Heart left ventricle (tissue), 16 donors: ENCODE results near the gene LUZP2. TPM values are rescaled to one million over a fixed set of nuclear protein-coding genes. Genes with fewer than 3 reads are reported as not detected.

Experiments
- ATAC-seq, 4 donors: fragments of 200-7000 bp; cut with Tn5 transposase; one replicate each; pipeline ENCODE4 v1.9.1; 2020 to 2022; ENCODE audit warnings: moderate library complexity in 4 of 4, mild to moderate bottlenecking in 3 of 4, moderate number of reproducible peaks in 1 of 4
- DNase-seq, 5 donors: peaks; one replicate each; pipeline ENCODE4 v3.0.0-alpha.2; 2020
- H3K27ac ChIP-seq, 12 donors: fragments of 200-600 bp; sonication (generic) in 4 of 12; one replicate each; pipeline versions ENCODE4 v1.5.0 to v1.8.0; 2016 to 2022; ENCODE audit warnings: mild to moderate bottlenecking in 2 of 12
- H3K27me3 ChIP-seq, 9 donors: fragments of 200-600 bp; sonication (generic) in 2 of 9; one replicate each; pipeline versions ENCODE4 v1.5.1 to v1.8.0; 2016 to 2022; ENCODE audit warnings: mild to moderate bottlenecking in 3 of 9
- H3K36me3 ChIP-seq, 9 donors: fragments of 200-600 bp; sonication (generic) in 2 of 9; one replicate each; pipeline versions ENCODE4 v1.5.0 to v1.8.0; 2018 to 2022; ENCODE audit warnings: mild to moderate bottlenecking in 2 of 9
- H3K4me1 ChIP-seq, 12 donors: fragments of 200-600 bp; sonication (generic) in 4 of 12; one replicate each; pipeline versions ENCODE4 v1.5.0 to v1.8.0; 2016 to 2022; ENCODE audit warnings: mild to moderate bottlenecking in 3 of 12
- H3K4me3 ChIP-seq, 12 donors: fragments of 200-600 bp; sonication (generic) in 4 of 12; one replicate each; pipeline versions ENCODE4 v1.5.0 to v1.8.0; 2017 to 2022; ENCODE audit warnings: mild to moderate bottlenecking in 9 of 12, moderate library complexity in 4 of 12
- H3K9me3 ChIP-seq, 12 donors: fragments of 200-600 bp; sonication (generic) in 4 of 12; one replicate each; pipeline versions ENCODE4 v1.5.0 to v1.8.0; 2016 to 2022; ENCODE audit warnings: mild to moderate bottlenecking in 1 of 12
- CTCF ChIP-seq, 12 donors: fragments of 200-600 bp; sonication (generic) in 4 of 12; IDR thresholded peaks; one replicate each; pipeline versions ENCODE4 v1.5.0 to v1.8.0; 2018 to 2022; ENCODE audit warnings: antibody characterized with exemption in 12 of 12, mild to moderate bottlenecking in 5 of 12
- POLR2A ChIP-seq, 2 donors: fragments of 450-650 bp; IDR thresholded peaks; one replicate each; pipeline ENCODE4 v1.6.1; 2017; ENCODE audit warnings: antibody characterized with exemption in 2 of 2, mild to moderate bottlenecking in 2 of 2, moderate library complexity in 2 of 2
- WGBS, 4 donors: extraction: QIAGEN DNeasy Blood & Tissue Kit in 2 of 4; methylation state at CpG; one replicate each; pipeline versions ENCODE4 v1.1.5 to v1.1.7; 2013 to 2018; 5-methylcytosine and 5-hydroxymethylcytosine counted together
- intact Hi-C, 10 donors: fragments of 100-400 bp; cut with DNase I; formaldehyde crosslinking; loops; one replicate each; pipeline versions ENCODE4 v1.11.1 to v1.14.2; 2022
- polyA plus RNA-seq, 2 donors: library from polyadenylated mRNA; stranded (reverse); fragments of 200-250 nt; gene quantifications; one replicate each; pipeline ENCODE4 v1.2.3, GENCODE V29; 2013
- total RNA-seq, 9 donors: library from RNA; depleted of rRNA in 2 of 9; stranded (reverse); fragments of >200 nt in 2 of 9; fragmentation: NEBNext Ultra II Directional in 3 of 9; extraction: Animal tissue kit (Norgen Biotek cat#: 25700) in 3 of 9; gene quantifications; one replicate each; pipeline versions ENCODE4 v1.1.0 to v1.2.4, GENCODE V29; 2016 to 2023
- donor health status: ischemic (EF 13 %, LVEDD 7.1; RV severe dilation, severe dysfunction).
- donor health status: healthy with polysubstance abuse.
- donor health status: DM: no; HTN: yes; CAD: no.
- donor health status: DM: no; HTN: no; CAD: no.
- donor health status: ischemic (EF 25% LVEDD 6.9; RV normal size, moderate dysfunction).
- donor health status: ischemic (EF 25% LVEDD 5.7; RV mildly dilated, moderate dysfunction).
- donor health status: healthy.
- donor health status: DM: yes; HTN: yes; CAD: no.
- donor health status: ischemic (EF 35%, LVEDD 5.7; RV mildly dilated, moderate dysfunction).
- donor health status: nonischemic (EF 11% LVEDD 7.7; RV severe dilation, severe dysfunction).
- donor health status: DM: yes; HTN: yes; CAD: no.
- donor health status: PGD.
- donor health status: ischemic (EF 29% LVEDD 5.4; RV normal size, mild dysfunction).
- donor health status: nonischemic (EF 23%, LVEDD 6.1; RV moderate dilation, normal function).

The LUZP2 gene
- total and polyA plus RNA-seq, 11 donors: 0.11 to 0.30 (median 0.17) TPM; not detected in 7

GRCh38 chr11:24609192-24610119, 112.6 kb downstream of the LUZP2 start:
- intact Hi-C loops: no loop called here
- Histone ChIP-seq H3K4me1 (no peaks in the 10 kb centered on the region), H3K27me3 (no peaks in the 10 kb centered on the region), H3K36me3 (no peaks in the 10 kb centered on the region), H3K27ac (no peak overlapping the region), H3K9me3 (no peaks in the 10 kb centered on the region), H3K4me3 (no peak overlapping the region)
- DNase-seq: no peak
- 84 to 87% (median 85%) methylated on average over 4 of the region's 4 CpGs for WGBS, 4 donors
- ATAC-seq: no peak
- no peak for TF ChIP-seq POLR2A (IDR thresholded peaks at IDR 0.05)
- TF ChIP-seq CTCF (IDR thresholded peaks at IDR 0.05): no peak

GRCh38 chr11:24615451-24616160, 118.8 kb downstream of the LUZP2 start:
- no peak overlapping the region for H3K4me3 ChIP-seq
- H3K9me3 ChIP-seq: no peaks in the 10 kb centered on the region
- no peak for DNase-seq
- H3K27me3 ChIP-seq: no peaks in the 10 kb centered on the region
- no peaks in the 10 kb centered on the region for H3K4me1 ChIP-seq
- H3K27ac ChIP-seq: no peak overlapping the region
- intact Hi-C loops: no loop called here
- TF ChIP-seq POLR2A (IDR thresholded peaks at IDR 0.05): no peak
- no peak for TF ChIP-seq CTCF (IDR thresholded peaks at IDR 0.05)
- ATAC-seq: no peak
- H3K36me3 ChIP-seq: no peaks in the 10 kb centered on the region

- Histone ChIP-seq H3K4me1 (no peaks in the 10 kb centered on the region), H3K4me3 (no peak overlapping the region), H3K9me3 (no peaks in the 10 kb centered on the region), H3K36me3 (no peaks in the 10 kb centered on the region), H3K27me3 (no peaks in the 10 kb centered on the region), H3K27ac (no peak overlapping the region)
- intact Hi-C loops: no loop called here
- ATAC-seq (no peak), DNase-seq (no peak)
- 76 to 100% (median 86%) methylated on average over 1 of the region's 1 CpG for WGBS, 4 donors
- no peak for TF ChIP-seq POLR2A (IDR thresholded peaks at IDR 0.05)
- TF ChIP-seq CTCF (IDR thresholded peaks at IDR 0.05): no peak
Measured at GRCh38 chr11:24617856-24618255, 121.0 kb downstream of the LUZP2 start.

GRCh38 chr11:24619900-24620299, 123.0 kb downstream of the LUZP2 start:
- Histone ChIP-seq H3K9me3 (no peaks in the 10 kb centered on the region), H3K4me1 (no peaks in the 10 kb centered on the region), H3K27me3 (no peaks in the 10 kb centered on the region), H3K36me3 (no peaks in the 10 kb centered on the region), H3K4me3 (no peak overlapping the region), H3K27ac (no peak overlapping the region)
- intact Hi-C loops: no loop called here
- ATAC-seq (no peak), DNase-seq (no peak)
- TF ChIP-seq CTCF (IDR thresholded peaks at IDR 0.05): no peak
- TF ChIP-seq POLR2A (IDR thresholded peaks at IDR 0.05): no peak
- WGBS, 4 donors: 71 to 84% (median 81%) methylated on average over 1 of the region's 1 CpG
